Measurements from ENCODE around the gene MAP2K2.

The MAP2K2 gene

GRCh38 chr19:4089400-4089908 lies 34.5 kb downstream of the MAP2K2 start:
- peaks cover 28% of the 10 kb centered on the region for H3K36me3 Mint-ChIP-seq (ENCODE audit: insufficient read depth)
- H3K27ac Mint-ChIP-seq: peak overlapping the region; percentile 87 to 93
- H3K9me3 Mint-ChIP-seq: no peaks in the 10 kb centered on the region
- H3K4me3 Mint-ChIP-seq: peak overlapping the region; percentile 78 to 82
- no peaks in the 10 kb centered on the region for H3K27me3 Mint-ChIP-seq
- ATAC-seq (replicated peaks) (peak; percentile 61), DNase-seq (peak; percentile 52 to 57 (median 54))
- H3K4me1 Mint-ChIP-seq (ENCODE audit: low read depth in 2 of 2): peaks cover 27 to 35% of the 10 kb centered on the region in 2 donors

- peak; percentile 64 for DNase-seq
- H3K27ac Mint-ChIP-seq: peak overlapping the region; percentile 87 to 93
- peak overlapping the region; percentile 78 to 82 for H3K4me3 Mint-ChIP-seq
- H3K4me1 Mint-ChIP-seq (ENCODE audit: low read depth in 2 of 2): peaks cover 31 to 38% of the 10 kb centered on the region in 2 donors
- no peaks in the 10 kb centered on the region for H3K27me3 Mint-ChIP-seq
- no peaks in the 10 kb centered on the region for H3K9me3 Mint-ChIP-seq
- H3K36me3 Mint-ChIP-seq (ENCODE audit: insufficient read depth): peaks cover 31% of the 10 kb centered on the region
- ATAC-seq (replicated peaks): peak; percentile 76
Observed at GRCh38 chr19:4088975-4089374, 34.9 kb downstream of the MAP2K2 start.

- Mint-ChIP-seq H3K36me3 (ENCODE audit: insufficient read depth) (peaks cover 31% of the 10 kb centered on the region), H3K9me3 (no peaks in the 10 kb centered on the region), H3K4me1 (ENCODE audit: low read depth in 2 of 2) (peaks cover 31 to 46% of the 10 kb centered on the region in 2 donors), H3K27me3 (no peaks in the 10 kb centered on the region), H3K4me3 (peak overlapping the region; percentile 78 to 82), H3K27ac (peak overlapping the region; percentile 87 to 93)
- no peak for ATAC-seq (replicated peaks)
- DNase-seq: no peak
Observed at GRCh38 chr19:4087787-4088679, 35.9 kb downstream of the MAP2K2 start.

- no peaks in the 10 kb centered on the region for H3K27me3 Mint-ChIP-seq
- H3K4me1 Mint-ChIP-seq (ENCODE audit: low read depth in 2 of 2): peaks cover 31 to 49% of the 10 kb centered on the region in 2 donors
- DNase-seq (no peak), ATAC-seq (replicated peaks) (no peak)
- peak overlapping the region in 1 of 2 donors; percentile 38 for H3K4me3 Mint-ChIP-seq
- H3K27ac Mint-ChIP-seq: peak overlapping the region in 1 of 2 donors; percentile 93
- H3K36me3 Mint-ChIP-seq (ENCODE audit: insufficient read depth): peaks cover 23% of the 10 kb centered on the region
- no peaks in the 10 kb centered on the region for H3K9me3 Mint-ChIP-seq
Observed at GRCh38 chr19:4086411-4086867, 37.5 kb downstream of the MAP2K2 start.

GRCh38 chr19:4084547-4084877 lies 39.4 kb downstream of the MAP2K2 start:
- H3K4me1 Mint-ChIP-seq (ENCODE audit: low read depth in 2 of 2): peaks cover 28 to 51% of the 10 kb centered on the region in 2 donors
- no peaks in the 10 kb centered on the region for H3K9me3 Mint-ChIP-seq
- peak overlapping the region; percentile 90 to 94 for H3K27ac Mint-ChIP-seq
- no peak for DNase-seq
- peak overlapping the region; percentile 75 to 78 for H3K4me3 Mint-ChIP-seq
- no peak for ATAC-seq (replicated peaks)
- peaks cover 15% of the 10 kb centered on the region for H3K36me3 Mint-ChIP-seq (ENCODE audit: insufficient read depth)
- no peaks in the 10 kb centered on the region for H3K27me3 Mint-ChIP-seq

- Mint-ChIP-seq H3K4me1 (ENCODE audit: low read depth in 2 of 2) (peaks cover 22 to 46% of the 10 kb centered on the region in 2 donors), H3K36me3 (ENCODE audit: insufficient read depth) (peaks cover 9% of the 10 kb centered on the region), H3K27ac (peak overlapping the region; percentile 90 to 94), H3K4me3 (peak overlapping the region; percentile 75 to 78), H3K9me3 (no peaks in the 10 kb centered on the region), H3K27me3 (no peaks in the 10 kb centered on the region)
- ATAC-seq (replicated peaks) (peak; percentile 59), DNase-seq (peak in 2 of 3 experiments; percentile 47 to 50)
Observed at GRCh38 chr19:4083677-4084546, 40.0 kb downstream of the MAP2K2 start.

GRCh38 chr19:4082172-4082571 lies 41.8 kb downstream of the MAP2K2 start:
- no peak for ATAC-seq (replicated peaks)
- DNase-seq: no peak
- Mint-ChIP-seq H3K36me3 (ENCODE audit: insufficient read depth) (peaks cover 7% of the 10 kb centered on the region), H3K27me3 (no peaks in the 10 kb centered on the region), H3K27ac (peak overlapping the region in 1 of 2 donors; percentile 83), H3K4me1 (ENCODE audit: low read depth in 2 of 2) (peaks cover 18 to 43% of the 10 kb centered on the region in 2 donors), H3K4me3 (no peak overlapping the region), H3K9me3 (no peaks in the 10 kb centered on the region)

GRCh38 chr19:4081441-4082129 lies 42.3 kb downstream of the MAP2K2 start:
- Mint-ChIP-seq H3K4me3 (no peak overlapping the region), H3K4me1 (ENCODE audit: low read depth in 2 of 2) (peaks cover 20 to 41% of the 10 kb centered on the region in 2 donors), H3K36me3 (ENCODE audit: insufficient read depth) (peaks cover 7% of the 10 kb centered on the region), H3K27me3 (no peaks in the 10 kb centered on the region), H3K9me3 (no peaks in the 10 kb centered on the region), H3K27ac (peak overlapping the region; percentile 58 to 83)
- ATAC-seq (replicated peaks): no peak
- no peak for DNase-seq

- Mint-ChIP-seq H3K9me3 (no peaks in the 10 kb centered on the region), H3K27me3 (no peaks in the 10 kb centered on the region), H3K36me3 (ENCODE audit: insufficient read depth) (peaks cover 7% of the 10 kb centered on the region), H3K4me3 (peak overlapping the region in 1 of 2 donors; percentile 10), H3K27ac (peak overlapping the region; percentile 58 to 83), H3K4me1 (ENCODE audit: low read depth in 2 of 2) (peaks cover 15 to 33% of the 10 kb centered on the region in 2 donors)
- DNase-seq: no peak
- no peak for ATAC-seq (replicated peaks)
Observed at GRCh38 chr19:4080473-4080872, 43.4 kb downstream of the MAP2K2 start.

- Mint-ChIP-seq H3K9me3 (no peaks in the 10 kb centered on the region), H3K36me3 (ENCODE audit: insufficient read depth) (peaks cover 4% of the 10 kb centered on the region), H3K4me3 (peak overlapping the region; percentile 83 to 85), H3K27me3 (no peaks in the 10 kb centered on the region), H3K27ac (peak overlapping the region; percentile 84 to 86), H3K4me1 (ENCODE audit: low read depth in 2 of 2) (peaks cover 11 to 22% of the 10 kb centered on the region in 2 donors)
- DNase-seq (no peak), ATAC-seq (replicated peaks) (peak; percentile 78)
Observed at GRCh38 chr19:4077800-4078684, 45.9 kb downstream of the MAP2K2 start.

GRCh38 chr19:4077007-4077374 lies 46.9 kb downstream of the MAP2K2 start:
- Mint-ChIP-seq H3K9me3 (no peaks in the 10 kb centered on the region), H3K27ac (peak overlapping the region; percentile 84 to 86), H3K36me3 (ENCODE audit: insufficient read depth) (peaks cover 4% of the 10 kb centered on the region), H3K4me3 (peak overlapping the region; percentile 83 to 85), H3K4me1 (ENCODE audit: low read depth in 2 of 2) (peaks cover 11 to 19% of the 10 kb centered on the region in 2 donors), H3K27me3 (no peaks in the 10 kb centered on the region)
- no peak for ATAC-seq (replicated peaks)
- no peak for DNase-seq

- Mint-ChIP-seq H3K27me3 (no peaks in the 10 kb centered on the region), H3K4me1 (ENCODE audit: low read depth in 2 of 2) (peaks cover 11 to 17% of the 10 kb centered on the region in 2 donors), H3K9me3 (no peaks in the 10 kb centered on the region), H3K36me3 (ENCODE audit: insufficient read depth) (peaks cover 4% of the 10 kb centered on the region), H3K27ac (peak overlapping the region in 1 of 2 donors; percentile 83), H3K4me3 (peak overlapping the region in 1 of 2 donors; percentile 25)
- ATAC-seq (replicated peaks) (no peak), DNase-seq (no peak)
Observed at GRCh38 chr19:4075373-4075772, 48.5 kb downstream of the MAP2K2 start.
